Liver (tissue), 9 donors: ENCODE measurements around the gene KATNAL1. TPM values are rescaled to one million over a fixed set of nuclear protein-coding genes. Genes with fewer than 3 reads are reported as not detected.

Source experiments
- DNase-seq: peaks from one replicate; pipeline ENCODE4 v3.0.0-alpha.2; 2017; ENCODE audit warnings: low spot score
- H3K27ac ChIP-seq, 2 donors: one replicate each; pipeline ENCODE4 v1.7.0; 2013; ENCODE audit warnings: inconsistent platforms in 2 of 2, low read length in 2 of 2, control low read depth in 1 of 2, low read depth in 1 of 2, mild to moderate bottlenecking in 1 of 2
- H3K27me3 ChIP-seq, 4 donors: one replicate each; pipeline versions ENCODE4 v1.6.1 to v1.7.0; 2013; ENCODE audit warnings: low read length in 3 of 4, inconsistent platforms in 1 of 4, mild to moderate bottlenecking in 1 of 4, moderate library complexity in 1 of 4; ENCODE audit not compliant: control insufficient read depth in 4 of 4, insufficient read depth in 4 of 4
- H3K36me3 ChIP-seq, 4 donors: one replicate each; pipeline versions ENCODE4 v1.6.1 to v1.7.0; 2013; ENCODE audit warnings: low read length in 3 of 4, mild to moderate bottlenecking in 3 of 4, low read depth in 1 of 4, moderate library complexity in 1 of 4; ENCODE audit not compliant: control insufficient read depth in 4 of 4, insufficient read depth in 3 of 4
- H3K4me1 ChIP-seq, 4 donors: one replicate each; pipeline versions ENCODE4 v1.6.1 to v1.7.0; 2013; ENCODE audit warnings: low read length in 3 of 4, mild to moderate bottlenecking in 3 of 4, moderate library complexity in 1 of 4; ENCODE audit not compliant: control insufficient read depth in 4 of 4, insufficient read depth in 4 of 4
- H3K4me3 ChIP-seq, 3 donors: one replicate each; pipeline versions ENCODE4 v1.6.1 to v1.7.0; 2013; ENCODE audit warnings: low read length in 3 of 3, control low read depth in 1 of 3, low read depth in 1 of 3, mild to moderate bottlenecking in 1 of 3
- H3K9ac ChIP-seq, 2 donors: one replicate each; pipeline ENCODE4 v1.7.0; 2013; ENCODE audit warnings: low read length in 2 of 2, mild to moderate bottlenecking in 2 of 2, moderate library complexity in 2 of 2, control low read depth in 1 of 2, low read depth in 1 of 2
- H3K9me3 ChIP-seq, 4 donors: one replicate each; pipeline versions ENCODE4 v1.6.1 to v1.7.0; 2013; ENCODE audit warnings: low read length in 3 of 4; ENCODE audit not compliant: control insufficient read depth in 4 of 4
- FOXA1 ChIP-seq: IDR thresholded peaks from 2 replicates; pipeline ENCODE4 v1.6.1; 2016; ENCODE audit warnings: antibody characterized with exemption
- FOXA2 ChIP-seq: IDR thresholded peaks from 2 replicates; pipeline ENCODE4 v1.6.1; 2016; ENCODE audit warnings: antibody characterized with exemption
- GABPA ChIP-seq, 2 donors: IDR thresholded peaks in 1 of 2; conservative IDR thresholded peaks in 1 of 2; 2 replicates each; pipeline ENCODE4 v1.6.1; 2016; ENCODE audit warnings: antibody characterized with exemption in 2 of 2, mild to moderate bottlenecking in 1 of 2, moderate library complexity in 1 of 2
- HNF4A ChIP-seq, 2 donors: conservative IDR thresholded peaks; 2 replicates each; pipeline ENCODE4 v1.6.1; 2016; ENCODE audit warnings: antibody characterized with exemption in 2 of 2, mild to moderate bottlenecking in 2 of 2
- RAD21 ChIP-seq, 2 donors: IDR thresholded peaks; 2 replicates each; pipeline ENCODE4 v1.6.1; 2016; ENCODE audit warnings: antibody characterized with exemption in 2 of 2, mild to moderate bottlenecking in 2 of 2
- RXRA ChIP-seq, 2 donors: IDR thresholded peaks; 2 replicates each; pipeline ENCODE4 v1.6.1; 2017 to 2018; ENCODE audit warnings: antibody characterized with exemption in 2 of 2, mild to moderate bottlenecking in 1 of 2
- TAF1 ChIP-seq: conservative IDR thresholded peaks from 2 replicates; pipeline ENCODE4 v1.6.1; 2016; ENCODE audit warnings: antibody characterized with exemption, mild to moderate bottlenecking
- WGBS: extraction: QIAGEN DNeasy Blood & Tissue Kit; methylation state at CpG from one replicate; pipeline ENCODE4 v1.1.7; 2013; 5-methylcytosine and 5-hydroxymethylcytosine counted together
- polyA plus RNA-seq, 2 donors: library from polyadenylated mRNA; stranded (reverse) in 1 of 2; unstranded in 1 of 2; fragments of 200-250 nt in 1 of 2; fragments of >200 nt in 1 of 2; fragmentation: Nextera tagmentation in 1 of 2; extraction: Ambion mirVana in 1 of 2; gene quantifications; one replicate each; pipeline versions ENCODE4 v1.2.1 to v1.2.3, GENCODE V29; 2013 to 2015
- total RNA-seq, 2 donors: library from RNA; depleted of rRNA; stranded (reverse); fragments of >200 nt; gene quantifications; one replicate each; pipeline ENCODE4 v1.2.3, GENCODE V29; 2014
- TF ChIP-seq, protein P1 (sequence below): IDR thresholded peaks from 2 replicates; pipeline ENCODE4 v1.6.1; 2016; ENCODE audit warnings: antibody characterized with exemption
- TF ChIP-seq, protein P2 (sequence below): fragments of 150-350 bp; IDR thresholded peaks from 2 replicates; pipeline ENCODE4 v1.5.1; 2017; ENCODE audit warnings: improper control_type of control experiment, low read depth, low read length; ENCODE audit not compliant: missing input control
- TF ChIP-seq, protein P3 (sequence below): IDR thresholded peaks from 2 replicates; pipeline ENCODE4 v1.6.1; 2016; ENCODE audit warnings: antibody characterized with exemption
- donor health status: healthy.
- donor health status: healthy.
- donor health status: healthy.
- donor health status: healthy.
- donor health status: healthy.

Gene KATNAL1
- total and polyA plus RNA-seq, 4 donors: 2.7 to 12.8 (median 6.0) TPM

- Histone ChIP-seq H3K4me3 (no peak overlapping the region), H3K27ac (no peak overlapping the region), H3K4me1 (peaks cover 7 to 14% (median 12%) of the 10 kb centered on the region in 4 donors), H3K27me3 (no peaks in the 10 kb centered on the region), H3K9me3 (no peaks in the 10 kb centered on the region), H3K36me3 (no peaks in the 10 kb centered on the region), H3K9ac (no peak overlapping the region)
- 59% methylated on average over 7 of the region's 7 CpGs for WGBS
- TF ChIP-seq RXRA (IDR thresholded peaks at IDR 0.05) (no peak), RAD21 (IDR thresholded peaks at IDR 0.05) (peak; percentile 65 to 75)
- TF ChIP-seq, protein P1, sequence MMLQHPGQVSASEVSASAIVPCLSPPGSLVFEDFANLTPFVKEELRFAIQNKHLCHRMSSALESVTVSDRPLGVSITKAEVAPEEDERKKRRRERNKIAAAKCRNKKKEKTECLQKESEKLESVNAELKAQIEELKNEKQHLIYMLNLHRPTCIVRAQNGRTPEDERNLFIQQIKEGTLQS: no peak
- TF ChIP-seq, protein P2, sequence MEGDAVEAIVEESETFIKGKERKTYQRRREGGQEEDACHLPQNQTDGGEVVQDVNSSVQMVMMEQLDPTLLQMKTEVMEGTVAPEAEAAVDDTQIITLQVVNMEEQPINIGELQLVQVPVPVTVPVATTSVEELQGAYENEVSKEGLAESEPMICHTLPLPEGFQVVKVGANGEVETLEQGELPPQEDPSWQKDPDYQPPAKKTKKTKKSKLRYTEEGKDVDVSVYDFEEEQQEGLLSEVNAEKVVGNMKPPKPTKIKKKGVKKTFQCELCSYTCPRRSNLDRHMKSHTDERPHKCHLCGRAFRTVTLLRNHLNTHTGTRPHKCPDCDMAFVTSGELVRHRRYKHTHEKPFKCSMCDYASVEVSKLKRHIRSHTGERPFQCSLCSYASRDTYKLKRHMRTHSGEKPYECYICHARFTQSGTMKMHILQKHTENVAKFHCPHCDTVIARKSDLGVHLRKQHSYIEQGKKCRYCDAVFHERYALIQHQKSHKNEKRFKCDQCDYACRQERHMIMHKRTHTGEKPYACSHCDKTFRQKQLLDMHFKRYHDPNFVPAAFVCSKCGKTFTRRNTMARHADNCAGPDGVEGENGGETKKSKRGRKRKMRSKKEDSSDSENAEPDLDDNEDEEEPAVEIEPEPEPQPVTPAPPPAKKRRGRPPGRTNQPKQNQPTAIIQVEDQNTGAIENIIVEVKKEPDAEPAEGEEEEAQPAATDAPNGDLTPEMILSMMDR: peak; percentile 25
- DNase-seq: peak; percentile 56
Observed at GRCh38 chr13:30355384-30355699, 48.0 kb upstream of the KATNAL1 start.

GRCh38 chr13:30354493-30355383 is 47.4 kb upstream of the KATNAL1 start:
- DNase-seq: no peak
- no peak overlapping the region for H3K4me3 ChIP-seq
- no peaks in the 10 kb centered on the region for H3K9me3 ChIP-seq
- H3K27ac ChIP-seq: no peak overlapping the region
- no peak overlapping the region for H3K9ac ChIP-seq
- 72% methylated on average over 17 of the region's 17 CpGs for WGBS
- TF ChIP-seq HNF4A (conservative IDR thresholded peaks at IDR 0.05) (peak in 1 of 2 donors; percentile 44), RXRA (IDR thresholded peaks at IDR 0.05) (peak in 1 of 2 donors; percentile 45), GABPA (IDR thresholded peaks at IDR 0.05 in 1 of 2, conservative IDR thresholded peaks at IDR 0.05 in 1 of 2) (no peak)
- TF ChIP-seq, protein P3, sequence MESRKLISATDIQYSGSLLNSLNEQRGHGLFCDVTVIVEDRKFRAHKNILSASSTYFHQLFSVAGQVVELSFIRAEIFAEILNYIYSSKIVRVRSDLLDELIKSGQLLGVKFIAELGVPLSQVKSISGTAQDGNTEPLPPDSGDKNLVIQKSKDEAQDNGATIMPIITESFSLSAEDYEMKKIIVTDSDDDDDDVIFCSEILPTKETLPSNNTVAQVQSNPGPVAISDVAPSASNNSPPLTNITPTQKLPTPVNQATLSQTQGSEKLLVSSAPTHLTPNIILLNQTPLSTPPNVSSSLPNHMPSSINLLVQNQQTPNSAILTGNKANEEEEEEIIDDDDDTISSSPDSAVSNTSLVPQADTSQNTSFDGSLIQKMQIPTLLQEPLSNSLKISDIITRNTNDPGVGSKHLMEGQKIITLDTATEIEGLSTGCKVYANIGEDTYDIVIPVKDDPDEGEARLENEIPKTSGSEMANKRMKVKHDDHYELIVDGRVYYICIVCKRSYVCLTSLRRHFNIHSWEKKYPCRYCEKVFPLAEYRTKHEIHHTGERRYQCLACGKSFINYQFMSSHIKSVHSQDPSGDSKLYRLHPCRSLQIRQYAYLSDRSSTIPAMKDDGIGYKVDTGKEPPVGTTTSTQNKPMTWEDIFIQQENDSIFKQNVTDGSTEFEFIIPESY: peak; percentile 17
- peaks cover 7 to 14% (median 12%) of the 10 kb centered on the region in 4 donors for H3K4me1 ChIP-seq
- H3K36me3 ChIP-seq: no peaks in the 10 kb centered on the region
- no peaks in the 10 kb centered on the region for H3K27me3 ChIP-seq

- Histone ChIP-seq H3K27me3 (no peaks in the 10 kb centered on the region), H3K9me3 (no peaks in the 10 kb centered on the region), H3K9ac (no peak overlapping the region), H3K4me3 (no peak overlapping the region), H3K4me1 (peaks cover 7 to 14% (median 12%) of the 10 kb centered on the region in 4 donors), H3K27ac (no peak overlapping the region), H3K36me3 (no peaks in the 10 kb centered on the region)
- 91% methylated on average over 4 of the region's 4 CpGs for WGBS
- no peak for DNase-seq
- TF ChIP-seq FOXA1 (no peak), FOXA2 (no peak), TAF1 (no peak)
Observed at GRCh38 chr13:30353471-30354215, 46.3 kb upstream of the KATNAL1 start.
